Mesothelial cell of epicardium (in vitro differentiated cells): Measurements from ENCODE around the gene SYT3. TPM values are rescaled to one million over a fixed set of nuclear protein-coding genes. Genes with fewer than 3 reads are reported as not detected.
"Not testable (repeated sequence)": the region's sequence is repeated elsewhere in the genome, so short reads cannot be mapped to it uniquely, and the experiment has no call there.

Source experiments
- DNase-seq, 2 experiments: peaks; one replicate each; pipeline ENCODE4 v3.0.0; 2021; ENCODE audit warnings: low spot score in 2 of 2; ENCODE audit not compliant: unreplicated experiment in 2 of 2
- H3K27ac Mint-ChIP-seq: 2 replicates; pipeline ENCODE4 v1.8.0; 2021; ENCODE audit warnings: mixed read lengths
- H3K27me3 Mint-ChIP-seq: 2 replicates; pipeline ENCODE4 v1.8.0; 2021; ENCODE audit warnings: low read depth, mixed read lengths
- H3K36me3 Mint-ChIP-seq: 2 replicates; pipeline ENCODE4 v1.8.0; 2021; ENCODE audit warnings: mixed read lengths
- H3K4me1 Mint-ChIP-seq: 2 replicates; pipeline ENCODE4 v1.8.0; 2021; ENCODE audit warnings: mixed read lengths
- H3K4me3 Mint-ChIP-seq: 2 replicates; pipeline ENCODE4 v1.8.0; 2021; ENCODE audit warnings: mild to moderate bottlenecking, moderate library complexity, mixed read lengths
- H3K9me3 Mint-ChIP-seq: 2 replicates; pipeline ENCODE4 v1.8.0; 2021; ENCODE audit warnings: mixed read lengths
- total RNA-seq: library from RNA; stranded (reverse); gene quantifications from 3 replicates; pipeline ENCODE4 v1.2.1, GENCODE V29; 2021
- TF ChIP-seq, protein P1 (sequence below): fragments of 200-600 bp; sonication (generic); IDR thresholded peaks from one replicate; pipeline ENCODE4 v1.5.0; 2021; ENCODE audit warnings: antibody characterized with exemption; ENCODE audit not compliant: unreplicated experiment

SYT3 gene
- total RNA-seq, 1 donor from 2014 or later = 0.60 TPM

DNA sequence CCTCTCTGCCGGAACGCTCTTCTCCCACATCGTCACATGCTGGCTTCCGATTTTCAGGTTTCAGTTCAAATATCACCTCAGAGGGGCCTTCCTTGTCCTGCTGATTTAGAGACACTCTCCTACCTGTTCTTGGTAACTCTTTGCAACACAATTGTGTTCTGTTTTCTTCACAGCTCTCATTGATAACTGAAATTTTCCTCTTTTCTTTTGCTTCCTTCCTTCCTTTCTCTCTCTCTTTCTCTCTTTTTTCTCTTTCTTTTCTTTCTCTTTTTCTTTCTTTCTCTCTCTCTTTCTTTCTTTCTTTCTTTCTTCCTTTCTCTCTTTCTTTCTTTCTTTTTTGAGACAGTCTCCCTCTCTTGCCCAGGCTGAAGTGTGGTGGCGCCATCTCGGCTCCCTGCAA, 59.4 kb downstream of the SYT3 start:
- H3K9me3 Mint-ChIP-seq = no peaks in the 10 kb centered on the region
- H3K4me3 Mint-ChIP-seq = no peak overlapping the region
- TF ChIP-seq, protein P1, sequence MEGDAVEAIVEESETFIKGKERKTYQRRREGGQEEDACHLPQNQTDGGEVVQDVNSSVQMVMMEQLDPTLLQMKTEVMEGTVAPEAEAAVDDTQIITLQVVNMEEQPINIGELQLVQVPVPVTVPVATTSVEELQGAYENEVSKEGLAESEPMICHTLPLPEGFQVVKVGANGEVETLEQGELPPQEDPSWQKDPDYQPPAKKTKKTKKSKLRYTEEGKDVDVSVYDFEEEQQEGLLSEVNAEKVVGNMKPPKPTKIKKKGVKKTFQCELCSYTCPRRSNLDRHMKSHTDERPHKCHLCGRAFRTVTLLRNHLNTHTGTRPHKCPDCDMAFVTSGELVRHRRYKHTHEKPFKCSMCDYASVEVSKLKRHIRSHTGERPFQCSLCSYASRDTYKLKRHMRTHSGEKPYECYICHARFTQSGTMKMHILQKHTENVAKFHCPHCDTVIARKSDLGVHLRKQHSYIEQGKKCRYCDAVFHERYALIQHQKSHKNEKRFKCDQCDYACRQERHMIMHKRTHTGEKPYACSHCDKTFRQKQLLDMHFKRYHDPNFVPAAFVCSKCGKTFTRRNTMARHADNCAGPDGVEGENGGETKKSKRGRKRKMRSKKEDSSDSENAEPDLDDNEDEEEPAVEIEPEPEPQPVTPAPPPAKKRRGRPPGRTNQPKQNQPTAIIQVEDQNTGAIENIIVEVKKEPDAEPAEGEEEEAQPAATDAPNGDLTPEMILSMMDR = no peak
- no peaks in the 10 kb centered on the region for H3K4me1 Mint-ChIP-seq
- H3K27me3 Mint-ChIP-seq = peaks cover 39% of the 10 kb centered on the region
- DNase-seq = no peak
- no peak overlapping the region for H3K27ac Mint-ChIP-seq
- H3K36me3 Mint-ChIP-seq = no peaks in the 10 kb centered on the region

DNA sequence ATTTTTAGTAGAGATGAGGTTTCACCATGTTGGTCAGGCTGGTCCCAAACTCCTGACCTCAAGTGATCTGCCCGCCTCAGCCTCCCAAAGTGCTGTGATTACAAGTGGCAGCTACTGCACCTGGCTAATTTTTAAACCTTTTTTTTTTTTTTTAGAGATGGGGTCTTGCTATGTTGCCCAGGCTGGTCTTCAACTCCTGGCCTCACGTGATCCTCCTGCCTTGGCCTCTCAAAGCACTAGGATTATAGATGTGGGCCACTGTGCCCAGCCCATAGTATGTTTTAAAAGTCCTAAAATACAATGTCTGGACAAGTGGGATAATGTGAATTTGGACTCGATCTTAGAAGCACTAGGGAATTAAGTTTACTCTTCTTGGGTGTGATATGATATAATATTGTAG, 62.9 kb downstream of the SYT3 start:
- not testable (repeated sequence) for DNase-seq, H3K4me1 Mint-ChIP-seq, H3K9me3 Mint-ChIP-seq, H3K36me3 Mint-ChIP-seq, H3K27ac Mint-ChIP-seq, H3K4me3 Mint-ChIP-seq
- peaks cover 46% of the 10 kb centered on the region for H3K27me3 Mint-ChIP-seq

- no peaks in the 10 kb centered on the region for H3K36me3 Mint-ChIP-seq
- no peak overlapping the region for H3K4me3 Mint-ChIP-seq
- TF ChIP-seq, protein P1 = no peak
- H3K9me3 Mint-ChIP-seq = no peaks in the 10 kb centered on the region
- no peak for DNase-seq
- H3K27ac Mint-ChIP-seq = no peak overlapping the region
- H3K4me1 Mint-ChIP-seq = no peaks in the 10 kb centered on the region
- H3K27me3 Mint-ChIP-seq = peaks cover 63% of the 10 kb centered on the region
Measured at GRCh38 chr19:50573741-50574461, 65.8 kb downstream of the SYT3 start.

Other genes with a start within 250 kb of the SYT3 start
- 0.11 TPM in 1 of 3 replicates, not detected in the others for gene SPIB, start 220.9 kb downstream of the SYT3 start, total RNA-seq
- gene MYBPC2, start 207.0 kb downstream of the SYT3 start, total RNA-seq = 0.89 to 1.9 TPM (median 1.2 TPM) in 3 replicates
- gene EMC10, start 163.4 kb downstream of the SYT3 start, total RNA-seq = 175 to 181 TPM (median 176 TPM) in 3 replicates
- 10.1 to 12.7 TPM (median 11.5 TPM) in 3 replicates for gene GARIN5A, start 163.0 kb downstream of the SYT3 start, total RNA-seq
- 16.4 to 18.7 TPM (median 17.5 TPM) in 3 replicates for gene JOSD2, start 128.7 kb downstream of the SYT3 start, total RNA-seq
- 0.70 TPM in 1 of 3 replicates, not detected in the others for gene ASPDH, start 126.0 kb downstream of the SYT3 start, total RNA-seq
- gene LRRC4B, start 71.4 kb downstream of the SYT3 start, total RNA-seq = 15.2 to 16.9 TPM (median 16.3 TPM) in 3 replicates
- 3.0 to 5.0 TPM (median 3.5 TPM) in 3 replicates for gene C19orf81, start 9.6 kb upstream of the SYT3 start, total RNA-seq
- 11.9 to 14.0 TPM (median 13.5 TPM) in 3 replicates for gene SHANK1, start 79.9 kb upstream of the SYT3 start, total RNA-seq
- gene CLEC11A, start 83.5 kb upstream of the SYT3 start, total RNA-seq = 33.0 to 34.4 TPM (median 33.6 TPM) in 3 replicates
- gene GPR32, start 130.6 kb upstream of the SYT3 start, total RNA-seq = not detected in 3 replicates
- gene ACP4, start 150.5 kb upstream of the SYT3 start, total RNA-seq = not detected in 3 replicates
- 0.27 to 0.40 TPM in 2 of 3 replicates, not detected in the other for gene KLK1, start 183.9 kb upstream of the SYT3 start, total RNA-seq
- not detected in 3 replicates for gene KLK15, start 193.7 kb upstream of the SYT3 start, total RNA-seq
- gene KLK3, start 215.0 kb upstream of the SYT3 start, total RNA-seq = not detected in 3 replicates
- gene KLK2, start 233.6 kb upstream of the SYT3 start, total RNA-seq = not detected in 3 replicates